ENCODE data around the gene LMCD1. TPM values are rescaled to one million over a fixed set of nuclear protein-coding genes. Genes with fewer than 3 reads are reported as not detected.

The LMCD1 gene
- total RNA-seq, 6 experiments from 2014 or later: 3.0 to 24.0 (median 8.4) TPM

GRCh38 chr3:8516047-8516661 lies 14.5 kb downstream of the LMCD1 start:
- 71% methylated on average over 9 of the region's 9 CpGs for WGBS (ENCODE audit: insufficient coverage, low coverage, low lambda C conversion rate, missing lambda C conversion rate)
- TF ChIP-seq POLR2A (IDR thresholded peaks at IDR 0.05) (no peak), CTCF (IDR thresholded peaks at IDR 0.05) (no peak)
- no peak overlapping the region for H3K4me3 ChIP-seq
- intact Hi-C loops (cut with DNase I): no loop called here
- no peaks in the 10 kb centered on the region for H3K27me3 ChIP-seq
- H3K4me1 ChIP-seq: no peaks in the 10 kb centered on the region
- DNase-seq (no peak), ATAC-seq (no peak)
- H3K36me3 ChIP-seq: no peaks in the 10 kb centered on the region
- no peak overlapping the region for H3K27ac ChIP-seq
- no peaks in the 10 kb centered on the region for H3K9me3 ChIP-seq

GRCh38 chr3:8516783-8517182 lies 15.2 kb downstream of the LMCD1 start:
- no peak overlapping the region for H3K4me3 ChIP-seq
- no peaks in the 10 kb centered on the region for H3K9me3 ChIP-seq
- 92% methylated on average over 2 of the region's 2 CpGs for WGBS (ENCODE audit: insufficient coverage, low coverage, low lambda C conversion rate, missing lambda C conversion rate)
- H3K36me3 ChIP-seq: no peaks in the 10 kb centered on the region
- intact Hi-C loops (cut with DNase I): no loop called here
- H3K27me3 ChIP-seq: no peaks in the 10 kb centered on the region
- TF ChIP-seq POLR2A (IDR thresholded peaks at IDR 0.05) (no peak), CTCF (IDR thresholded peaks at IDR 0.05) (no peak)
- H3K27ac ChIP-seq: no peak overlapping the region
- DNase-seq (no peak), ATAC-seq (no peak)
- no peaks in the 10 kb centered on the region for H3K4me1 ChIP-seq

- no peak overlapping the region for H3K27ac ChIP-seq
- H3K4me3 ChIP-seq: no peak overlapping the region
- H3K9me3 ChIP-seq: no peaks in the 10 kb centered on the region
- no peaks in the 10 kb centered on the region for H3K27me3 ChIP-seq
- no peaks in the 10 kb centered on the region for H3K36me3 ChIP-seq
- 41% methylated on average over 2 of the region's 2 CpGs for WGBS (ENCODE audit: insufficient coverage, low coverage, low lambda C conversion rate, missing lambda C conversion rate)
- DNase-seq: no peak
- no peak for ATAC-seq
- intact Hi-C loops (cut with DNase I): no loop called here
- no peaks in the 10 kb centered on the region for H3K4me1 ChIP-seq
- TF ChIP-seq POLR2A (IDR thresholded peaks at IDR 0.05): no peak
- no peak for TF ChIP-seq CTCF (IDR thresholded peaks at IDR 0.05)
These were observed 15.9 kb downstream of the LMCD1 start for GRCh38 chr3:8517487-8517886.

GRCh38 chr3:8518138-8518537 lies 16.5 kb downstream of the LMCD1 start:
- Histone ChIP-seq H3K4me1 (no peaks in the 10 kb centered on the region), H3K4me3 (no peak overlapping the region), H3K9me3 (no peaks in the 10 kb centered on the region), H3K27me3 (no peaks in the 10 kb centered on the region), H3K27ac (no peak overlapping the region), H3K36me3 (no peaks in the 10 kb centered on the region)
- no peak for TF ChIP-seq CTCF (IDR thresholded peaks at IDR 0.05)
- TF ChIP-seq POLR2A (IDR thresholded peaks at IDR 0.05): no peak
- DNase-seq: no peak
- intact Hi-C loops (cut with DNase I): no loop called here
- 87% methylated on average over 2 of the region's 2 CpGs for WGBS (ENCODE audit: insufficient coverage, low coverage, low lambda C conversion rate, missing lambda C conversion rate)
- no peak for ATAC-seq

GRCh38 chr3:8519156-8519555 lies 17.5 kb downstream of the LMCD1 start:
- H3K27me3 ChIP-seq: no peaks in the 10 kb centered on the region
- DNase-seq (no peak), ATAC-seq (no peak)
- no peak overlapping the region for H3K27ac ChIP-seq
- H3K4me3 ChIP-seq: no peak overlapping the region
- TF ChIP-seq POLR2A (IDR thresholded peaks at IDR 0.05) (no peak), CTCF (IDR thresholded peaks at IDR 0.05) (no peak)
- 63% methylated on average over 3 of the region's 3 CpGs for WGBS (ENCODE audit: insufficient coverage, low coverage, low lambda C conversion rate, missing lambda C conversion rate)
- H3K36me3 ChIP-seq: no peaks in the 10 kb centered on the region
- H3K4me1 ChIP-seq: no peaks in the 10 kb centered on the region
- no peaks in the 10 kb centered on the region for H3K9me3 ChIP-seq
- intact Hi-C loops (cut with DNase I): no loop called here

All from right lobe of liver (tissue), 6 donors.